Fibroblast of skin of right quadriceps (primary cell): Measurements from ENCODE around the gene WSCD2.

ENCODE experiments used
- DNase-seq: peaks from one replicate; pipeline ENCODE4 v3.0.0-alpha.2; 2013

WSCD2 gene

DNA sequence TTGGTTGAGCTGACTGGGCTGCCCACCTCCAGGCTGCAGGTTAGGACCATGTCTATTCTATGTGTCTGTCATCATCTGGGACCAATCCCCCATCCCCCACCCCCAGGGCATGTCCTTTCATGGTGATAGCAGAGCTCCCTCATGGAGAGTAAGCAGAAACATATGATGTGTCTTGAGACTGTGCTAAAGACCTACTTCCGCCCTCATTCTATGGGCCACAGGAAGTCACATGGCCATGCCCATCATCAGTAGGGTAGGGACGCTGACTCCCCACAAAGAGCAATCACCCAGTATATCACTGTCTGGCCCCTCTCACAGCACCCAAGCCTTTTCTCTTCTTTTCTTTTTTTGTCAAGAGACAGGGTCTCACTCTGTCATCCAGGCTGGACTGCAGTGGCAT is 110.3 kb downstream of the WSCD2 start:
- DNase-seq: no peak

DNA sequence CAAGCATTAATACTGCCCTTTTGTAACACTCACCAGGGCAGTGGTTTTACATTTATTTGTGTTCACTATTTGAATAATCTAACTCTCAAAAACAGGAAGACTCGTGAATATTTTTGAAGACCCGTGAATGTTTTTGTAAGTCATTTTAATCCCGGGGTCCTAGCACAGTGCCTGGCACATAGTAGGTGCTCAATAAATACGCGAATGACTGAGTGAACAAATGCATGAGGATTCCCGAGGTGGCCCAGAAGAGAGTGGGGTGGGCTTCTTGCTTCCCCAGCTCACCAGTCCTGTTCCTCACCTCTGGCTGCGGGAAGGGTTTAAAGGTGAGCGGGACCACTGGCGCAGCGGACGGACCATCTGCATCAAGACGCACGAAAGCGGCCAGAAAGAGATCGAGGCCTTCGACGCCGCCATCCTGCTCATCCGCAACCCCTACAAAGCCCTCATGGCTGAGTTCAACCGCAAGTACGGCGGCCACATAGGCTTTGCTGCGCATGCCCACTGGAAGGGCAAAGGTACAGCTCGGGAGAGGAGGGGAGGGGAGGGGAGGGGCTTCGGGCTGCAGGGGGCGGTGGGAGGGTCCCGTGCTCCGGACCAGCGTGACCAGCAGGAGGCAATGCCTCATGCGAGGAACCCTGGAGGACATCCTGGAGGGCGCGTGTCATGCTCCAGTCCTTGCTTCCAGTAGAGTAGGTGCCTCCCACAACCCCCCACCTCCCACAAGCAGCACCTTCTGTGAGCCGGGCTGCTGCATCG is 111.1 kb downstream of the WSCD2 start:
- no peak for DNase-seq

DNA sequence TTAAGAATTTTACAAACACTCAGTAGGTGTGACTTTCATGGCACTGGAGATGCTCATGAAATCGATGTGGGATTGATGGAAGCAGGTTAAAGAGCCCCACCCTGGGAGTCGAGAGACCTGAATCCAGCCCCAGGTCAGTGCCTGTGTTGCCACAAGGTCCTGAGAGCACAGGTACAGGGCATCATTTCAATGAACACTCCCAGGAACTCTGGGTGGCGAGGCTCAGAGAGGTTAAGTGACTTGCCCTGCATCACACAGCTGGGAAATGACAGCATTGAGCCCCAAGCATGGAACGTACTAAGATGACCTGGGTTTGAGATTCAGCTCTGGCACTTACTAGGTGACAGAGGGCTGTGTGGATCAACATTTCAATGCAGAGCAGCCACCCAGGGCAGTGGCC is 111.8 kb downstream of the WSCD2 start:
- DNase-seq: no peak

GRCh38 chr12:108241986-108242703 is 113.1 kb downstream of the WSCD2 start:
- DNase-seq: no peak

GRCh38 chr12:108247130-108247529 is 118.0 kb downstream of the WSCD2 start:
- DNase-seq: no peak

GRCh38 chr12:108248011-108248410 is 118.9 kb downstream of the WSCD2 start:
- DNase-seq: no peak

DNA sequence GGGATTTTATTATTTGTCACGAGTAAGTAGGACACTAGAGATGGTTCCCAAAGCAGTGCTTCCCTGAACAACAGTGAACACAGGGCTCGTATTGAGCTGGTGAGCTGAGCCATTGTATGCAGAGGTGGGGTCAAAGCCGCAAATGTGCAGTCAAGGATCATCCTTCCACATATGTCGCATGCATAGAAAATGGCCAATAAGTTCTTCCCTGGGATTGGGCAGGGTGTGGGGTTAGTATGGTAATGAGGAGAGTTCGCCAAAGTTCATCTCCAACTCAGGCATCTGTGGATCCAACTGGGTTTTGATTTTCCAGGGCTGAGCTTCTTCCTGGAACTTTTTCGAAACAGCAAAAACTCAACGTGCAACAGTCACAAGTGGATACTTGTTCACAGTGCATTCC is 123.4 kb downstream of the WSCD2 start:
- no peak for DNase-seq

DNA sequence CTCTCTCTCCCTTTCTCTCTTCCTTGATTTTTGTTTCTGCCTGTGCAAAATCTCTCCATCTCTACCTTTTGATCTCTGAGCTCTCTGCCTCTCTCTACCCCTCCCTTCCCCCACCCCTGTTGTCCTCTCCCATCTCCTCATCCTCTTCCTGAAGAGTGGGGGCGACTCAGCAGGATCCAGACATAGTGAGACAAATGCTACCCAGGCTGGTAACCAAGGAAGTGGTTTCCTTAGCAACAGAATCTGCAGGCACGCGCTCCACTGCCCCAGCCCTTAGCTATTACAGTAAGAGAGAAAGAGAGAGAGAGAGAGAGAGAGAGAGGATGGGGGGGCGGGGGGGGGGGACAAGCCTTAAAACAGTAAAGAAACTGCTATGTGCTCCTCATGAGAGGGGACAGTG is 124.5 kb downstream of the WSCD2 start:
- DNase-seq: no peak

DNA sequence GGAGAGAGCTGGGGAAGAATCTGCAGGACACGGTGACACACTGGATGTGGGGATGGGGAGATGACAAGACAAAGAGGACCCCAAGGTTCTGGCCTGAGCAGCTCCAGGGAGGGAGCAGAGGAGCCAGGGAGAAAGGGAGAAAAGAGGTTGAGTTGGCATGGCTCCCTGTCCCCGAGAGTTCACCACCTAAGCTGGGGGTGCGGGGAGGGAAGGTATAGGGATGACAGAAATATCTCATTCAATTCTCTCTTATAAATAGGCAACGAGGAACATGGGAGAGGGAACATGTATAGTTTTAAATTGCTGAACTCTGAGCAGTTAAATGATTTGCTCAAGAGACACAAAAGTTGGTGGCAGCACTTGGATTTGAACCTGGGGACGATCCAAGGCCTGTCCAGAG is 124.9 kb downstream of the WSCD2 start:
- DNase-seq: no peak

DNA sequence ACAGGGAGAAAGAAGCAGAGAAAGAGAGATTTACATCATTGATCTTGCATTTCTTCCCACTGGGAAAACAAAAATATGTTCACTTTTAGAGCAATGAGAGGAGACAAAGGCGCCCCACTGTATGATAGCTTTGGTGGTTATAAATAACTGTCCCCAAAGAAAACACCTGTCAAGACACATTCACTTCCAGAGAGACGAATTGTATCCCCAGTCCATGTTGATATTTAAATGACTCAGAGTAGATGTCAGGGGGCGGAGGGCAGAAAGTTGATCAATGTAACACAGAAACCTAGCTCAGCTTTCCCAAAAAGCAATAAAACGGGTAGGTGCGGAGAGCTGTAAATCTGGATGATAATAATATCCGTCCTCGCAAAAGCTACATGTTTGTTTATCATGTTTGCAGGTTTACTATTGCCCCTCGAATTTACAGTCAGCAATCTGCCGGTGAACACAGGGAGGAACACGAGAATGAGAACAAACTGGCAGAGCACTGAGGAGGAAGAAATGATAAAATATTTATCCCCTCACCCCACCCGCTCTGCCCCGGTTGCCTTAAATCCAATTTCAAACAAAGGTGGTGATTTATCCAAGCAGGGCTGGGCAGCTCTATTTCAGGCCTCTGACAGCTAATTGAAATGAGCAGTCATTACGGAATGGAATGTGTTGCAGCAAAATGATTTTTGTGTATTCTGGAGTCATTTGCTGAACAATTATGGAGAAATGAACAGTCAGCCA is 125.6 kb downstream of the WSCD2 start:
- no peak for DNase-seq

DNA sequence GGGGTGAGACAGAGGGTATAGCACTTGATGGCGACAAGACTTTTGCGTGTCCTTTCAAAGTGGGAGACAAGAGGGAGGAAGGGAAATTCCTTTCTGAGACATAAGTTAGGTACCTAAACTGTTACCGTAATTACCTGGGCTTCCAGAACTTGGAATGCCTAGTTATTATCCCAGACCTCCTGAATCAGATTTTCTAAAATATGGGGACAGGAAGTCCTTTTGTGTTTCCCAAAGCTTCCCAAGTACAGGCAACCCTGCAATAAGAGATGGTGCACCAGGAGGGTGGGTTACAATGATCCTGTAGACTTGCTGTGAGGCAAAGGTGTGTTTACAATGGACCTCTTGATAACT is 126.1 kb downstream of the WSCD2 start:
- no peak for DNase-seq

DNA sequence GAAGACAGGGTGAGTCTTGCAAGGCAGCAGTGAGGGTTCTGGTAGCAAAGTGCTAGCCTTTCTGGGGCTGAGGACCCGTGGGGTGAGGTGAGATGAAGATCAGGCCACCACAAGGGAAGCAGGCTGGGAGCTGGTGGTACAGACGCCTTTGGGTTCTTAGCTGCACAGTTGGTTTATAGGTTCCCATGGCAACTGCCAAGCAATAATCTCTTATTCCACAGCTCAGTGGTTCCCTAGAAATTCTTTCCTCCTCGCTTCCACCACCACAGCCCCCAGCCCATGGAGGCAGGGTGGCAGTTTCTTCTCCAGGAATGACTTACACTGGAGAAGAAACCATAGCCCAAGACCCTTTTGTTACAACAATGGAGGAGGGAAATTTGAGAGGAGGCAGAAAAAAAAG is 127.9 kb downstream of the WSCD2 start:
- DNase-seq: no peak

- DNase-seq: no peak
These were observed 128.6 kb downstream of the WSCD2 start for GRCh38 chr12:108257610-108258106.

GRCh38 chr12:108260039-108260438 is 131.0 kb downstream of the WSCD2 start:
- no peak for DNase-seq

DNA sequence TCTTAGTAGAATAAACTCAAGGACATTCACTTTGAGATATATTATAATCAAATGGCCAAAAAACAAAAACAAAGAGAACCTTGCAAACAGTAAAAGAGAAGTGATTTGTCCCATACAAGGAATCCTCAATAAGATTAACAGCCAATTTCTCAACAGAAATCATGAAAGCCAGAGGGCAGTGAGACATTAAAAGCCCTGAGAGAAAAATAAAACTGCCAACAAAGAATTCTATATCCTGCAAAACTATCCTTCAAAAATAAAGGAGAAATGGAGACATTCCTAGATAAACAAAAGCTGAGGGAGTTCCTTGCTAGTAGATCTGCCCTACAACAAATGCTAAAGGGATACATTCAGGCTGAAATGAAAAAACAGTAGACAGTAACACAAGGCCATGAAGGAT is 131.9 kb downstream of the WSCD2 start:
- no peak for DNase-seq

GRCh38 chr12:108265505-108265904 is 136.4 kb downstream of the WSCD2 start:
- DNase-seq: no peak

- no peak for DNase-seq
These were observed 137.0 kb downstream of the WSCD2 start for GRCh38 chr12:108266131-108266530.

DNA sequence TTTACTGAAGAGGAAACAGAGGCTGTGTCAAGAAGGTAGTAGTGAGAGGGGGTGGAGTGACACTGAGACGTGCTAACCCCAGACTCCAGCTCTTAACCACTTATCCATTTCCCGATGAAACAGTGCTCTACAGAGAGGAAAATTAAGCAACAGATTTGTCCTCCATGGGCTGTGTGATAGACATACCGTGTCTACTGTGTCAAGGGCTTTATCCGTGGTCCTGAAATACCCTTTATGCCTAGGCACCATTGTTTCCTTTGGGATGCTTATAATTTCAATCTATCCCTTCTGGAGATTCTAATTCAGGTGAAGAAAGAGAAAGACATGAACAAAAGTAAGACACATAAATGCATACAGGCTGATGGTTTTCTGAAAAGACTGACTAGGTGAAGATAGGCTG is 138.4 kb downstream of the WSCD2 start:
- DNase-seq: no peak

DNA sequence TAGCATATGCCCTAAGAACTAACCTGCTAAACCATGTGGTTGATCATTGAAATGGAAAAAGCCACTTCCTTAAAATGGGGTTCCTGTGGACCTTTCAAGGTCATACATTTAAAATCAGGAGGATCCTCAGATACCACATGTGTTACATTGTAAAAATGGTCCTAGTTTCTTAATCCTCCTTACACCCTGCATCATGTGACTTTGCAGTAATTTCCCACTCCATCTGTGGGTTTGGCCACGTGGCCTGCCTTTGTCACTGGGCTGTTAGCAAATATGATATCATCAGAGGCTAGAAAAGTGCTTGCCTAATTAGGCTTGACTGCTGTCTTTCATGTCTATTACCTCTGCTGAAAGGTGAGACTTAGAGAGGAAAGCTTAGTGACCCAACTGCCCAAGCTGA is 139.3 kb downstream of the WSCD2 start:
- DNase-seq: no peak

DNA sequence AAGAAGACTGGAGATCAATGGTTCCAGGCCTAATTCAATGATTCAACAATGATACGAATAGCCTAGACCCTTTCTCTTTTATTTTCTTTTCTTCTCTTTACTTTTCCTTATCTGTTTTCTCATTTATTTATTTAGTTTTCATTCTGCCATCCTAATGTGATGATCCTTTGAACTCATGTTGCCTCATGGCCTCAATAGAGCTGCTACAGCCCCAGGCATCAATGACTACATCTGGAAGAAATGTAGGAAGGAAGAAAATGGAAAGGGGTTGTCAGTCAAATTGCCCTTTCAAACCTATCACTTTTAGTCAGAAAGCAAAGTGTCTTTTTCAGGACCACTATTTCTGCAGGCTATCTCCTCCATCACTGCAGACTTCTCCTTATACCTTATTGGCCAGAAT is 140.1 kb downstream of the WSCD2 start:
- no peak for DNase-seq

GRCh38 chr12:108270035-108270848 is 141.2 kb downstream of the WSCD2 start:
- DNase-seq: no peak

- no peak for DNase-seq
These were observed 141.7 kb downstream of the WSCD2 start for GRCh38 chr12:108270849-108271143.
